ENCODE results near the gene NIPBL.
"Not testable (repeated sequence)": the region's sequence is repeated elsewhere in the genome, so short reads cannot be mapped to it uniquely, and the experiment has no call there.

NIPBL gene, protein sequence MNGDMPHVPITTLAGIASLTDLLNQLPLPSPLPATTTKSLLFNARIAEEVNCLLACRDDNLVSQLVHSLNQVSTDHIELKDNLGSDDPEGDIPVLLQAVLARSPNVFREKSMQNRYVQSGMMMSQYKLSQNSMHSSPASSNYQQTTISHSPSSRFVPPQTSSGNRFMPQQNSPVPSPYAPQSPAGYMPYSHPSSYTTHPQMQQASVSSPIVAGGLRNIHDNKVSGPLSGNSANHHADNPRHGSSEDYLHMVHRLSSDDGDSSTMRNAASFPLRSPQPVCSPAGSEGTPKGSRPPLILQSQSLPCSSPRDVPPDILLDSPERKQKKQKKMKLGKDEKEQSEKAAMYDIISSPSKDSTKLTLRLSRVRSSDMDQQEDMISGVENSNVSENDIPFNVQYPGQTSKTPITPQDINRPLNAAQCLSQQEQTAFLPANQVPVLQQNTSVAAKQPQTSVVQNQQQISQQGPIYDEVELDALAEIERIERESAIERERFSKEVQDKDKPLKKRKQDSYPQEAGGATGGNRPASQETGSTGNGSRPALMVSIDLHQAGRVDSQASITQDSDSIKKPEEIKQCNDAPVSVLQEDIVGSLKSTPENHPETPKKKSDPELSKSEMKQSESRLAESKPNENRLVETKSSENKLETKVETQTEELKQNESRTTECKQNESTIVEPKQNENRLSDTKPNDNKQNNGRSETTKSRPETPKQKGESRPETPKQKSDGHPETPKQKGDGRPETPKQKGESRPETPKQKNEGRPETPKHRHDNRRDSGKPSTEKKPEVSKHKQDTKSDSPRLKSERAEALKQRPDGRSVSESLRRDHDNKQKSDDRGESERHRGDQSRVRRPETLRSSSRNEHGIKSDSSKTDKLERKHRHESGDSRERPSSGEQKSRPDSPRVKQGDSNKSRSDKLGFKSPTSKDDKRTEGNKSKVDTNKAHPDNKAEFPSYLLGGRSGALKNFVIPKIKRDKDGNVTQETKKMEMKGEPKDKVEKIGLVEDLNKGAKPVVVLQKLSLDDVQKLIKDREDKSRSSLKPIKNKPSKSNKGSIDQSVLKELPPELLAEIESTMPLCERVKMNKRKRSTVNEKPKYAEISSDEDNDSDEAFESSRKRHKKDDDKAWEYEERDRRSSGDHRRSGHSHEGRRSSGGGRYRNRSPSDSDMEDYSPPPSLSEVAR (N-terminal part only)

DNA sequence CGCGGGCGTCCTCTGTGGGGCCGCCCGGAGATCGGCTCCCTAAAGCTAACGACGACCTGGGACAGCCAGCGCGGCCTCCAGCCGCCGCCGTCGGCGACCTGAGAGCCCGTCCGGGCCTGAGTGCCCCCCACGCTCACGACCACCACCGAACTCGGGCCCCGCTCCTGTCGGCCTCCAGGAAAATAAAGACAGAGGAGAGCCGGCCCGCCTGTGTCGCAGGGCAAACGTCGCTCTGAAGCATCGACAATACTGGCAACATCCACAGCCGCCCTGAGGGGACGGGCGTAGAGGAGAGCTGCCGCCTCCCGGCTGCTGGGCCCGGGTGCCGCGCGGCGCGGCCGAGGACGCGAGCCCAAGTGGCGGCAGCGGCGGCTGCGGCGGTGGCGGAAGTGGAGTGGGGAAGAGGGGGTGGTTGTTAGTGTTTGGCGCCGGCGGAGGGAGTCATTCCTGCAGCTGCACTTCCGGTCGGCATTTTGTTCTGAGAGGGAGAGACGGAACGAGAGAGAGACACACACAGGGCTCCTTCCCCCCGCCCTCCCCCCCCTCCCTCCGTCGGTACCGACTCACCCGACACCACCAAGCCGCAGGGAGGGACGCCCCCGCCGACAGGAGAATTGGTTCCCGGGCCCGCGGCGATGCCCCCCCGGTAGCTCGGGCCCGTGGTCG is at the start of gene NIPBL:
TSS of gene NIPBL (plus strand) at position 471 of the 666 bp plus-strand sequence. CDS start 76,928 bp downstream, outside the sequence.
- DNase-seq = peak; percentile 93

GRCh38 chr5:36832274-36832673 is 44.3 kb upstream of the NIPBL start:
- no peak for DNase-seq

DNA sequence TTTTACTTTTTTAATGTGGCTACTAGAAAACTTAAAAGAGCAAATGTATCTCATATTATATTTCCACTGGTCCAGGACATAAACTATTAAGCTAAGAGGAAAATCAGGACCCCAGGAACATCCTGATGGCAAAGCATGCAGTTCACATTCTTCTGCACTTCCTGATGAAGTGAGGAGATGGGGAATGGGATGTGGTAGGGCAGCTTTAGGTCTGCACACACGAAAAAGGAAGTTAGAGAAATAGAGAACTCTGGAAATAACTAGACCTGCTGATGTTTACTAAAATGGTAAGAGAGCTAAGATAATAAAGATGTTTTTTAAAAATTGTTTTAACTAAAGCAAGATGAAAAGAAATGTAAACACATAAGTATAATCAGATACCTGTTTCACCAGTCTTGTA is 39.7 kb upstream of the NIPBL start:
- DNase-seq = no peak

DNA sequence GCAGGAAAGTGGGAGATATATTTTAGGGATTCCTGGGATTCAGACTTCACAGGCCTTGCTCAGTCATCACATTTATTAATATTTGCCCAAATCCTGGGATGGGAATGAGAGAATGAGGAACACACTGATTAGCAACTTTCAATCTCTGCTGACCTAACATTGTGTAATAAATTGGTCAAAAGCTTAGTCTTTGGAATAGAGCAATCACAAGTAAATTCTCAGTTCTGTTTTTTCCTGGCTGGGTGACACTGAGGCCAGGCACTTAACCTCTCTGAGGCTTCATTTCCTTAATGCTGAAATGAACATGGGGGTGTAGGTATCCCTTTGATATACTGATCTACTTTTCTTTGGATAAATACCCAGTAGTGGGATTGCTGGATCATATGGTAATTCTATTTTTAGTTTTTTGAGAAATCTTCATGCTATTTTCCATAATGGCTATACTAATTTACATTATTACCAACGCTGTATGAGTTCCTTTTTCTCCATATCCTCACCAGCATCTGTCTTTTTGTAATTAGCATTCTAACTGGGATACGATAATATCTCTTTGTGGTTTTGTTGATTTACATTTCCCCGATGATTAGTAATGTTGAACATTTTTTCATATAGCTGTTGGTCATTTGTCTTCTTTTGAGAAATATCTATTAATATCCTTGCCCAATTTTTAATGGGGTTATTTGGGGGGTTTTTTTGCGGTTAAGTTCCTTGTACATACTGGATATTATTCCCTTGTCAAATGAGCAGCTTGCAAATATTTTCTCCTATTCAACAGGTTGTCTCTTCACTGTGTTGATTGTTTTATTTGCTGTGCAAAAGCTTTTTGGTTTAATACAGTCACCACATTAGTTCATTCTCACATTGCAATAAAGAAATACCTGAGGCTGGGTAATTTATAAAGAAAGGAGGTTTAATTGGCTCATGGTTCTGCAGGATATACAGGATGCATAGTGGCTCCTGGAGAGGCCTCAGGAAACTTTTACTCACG is 36.8 kb upstream of the NIPBL start:
- no peak for DNase-seq

- DNase-seq = no peak
These were observed 34.9 kb upstream of the NIPBL start for GRCh38 chr5:36841677-36842076.

DNA sequence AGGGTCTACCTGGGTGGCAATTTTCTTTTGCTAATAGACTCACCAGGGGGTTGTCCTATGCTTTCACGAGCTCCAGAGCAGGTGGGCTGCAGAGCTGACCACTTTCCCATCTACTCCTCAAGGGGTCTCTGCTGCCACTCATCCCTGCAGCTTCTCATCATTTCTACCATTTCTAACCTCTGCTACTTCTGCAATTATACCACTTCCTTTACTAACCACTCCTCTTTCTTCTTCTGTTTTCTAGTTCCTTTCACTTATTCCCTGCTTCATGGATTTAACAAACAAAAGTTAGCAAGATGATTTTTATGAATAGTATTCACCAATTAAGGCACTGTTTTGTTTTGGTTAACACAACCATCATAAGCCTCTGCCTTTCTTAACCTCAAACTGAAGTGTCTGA is 34.5 kb upstream of the NIPBL start:
- DNase-seq = no peak

- DNase-seq = no peak
These were observed 32.3 kb upstream of the NIPBL start for GRCh38 chr5:36844305-36844704.

GRCh38 chr5:36848545-36848944 is 28.0 kb upstream of the NIPBL start:
- DNase-seq = not testable (repeated sequence)

DNA sequence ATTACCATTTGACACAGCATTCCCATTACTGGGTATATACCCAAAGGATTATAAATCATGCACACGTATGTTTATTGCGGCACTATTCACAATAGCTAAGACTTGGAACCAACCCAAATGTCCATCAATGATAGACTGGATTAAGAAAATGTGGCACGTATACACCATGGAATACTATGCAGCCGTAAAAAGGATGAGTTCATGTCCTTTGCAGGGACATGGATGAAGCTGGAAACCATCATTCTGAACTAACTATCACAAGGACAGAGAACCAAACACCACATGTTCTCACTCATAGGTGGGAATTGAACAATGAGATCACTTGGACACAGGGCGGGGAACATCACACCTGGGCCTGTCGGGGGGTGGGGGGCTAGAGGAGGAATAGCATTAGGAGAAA is 23.7 kb upstream of the NIPBL start:
- DNase-seq = not testable (repeated sequence)

DNA sequence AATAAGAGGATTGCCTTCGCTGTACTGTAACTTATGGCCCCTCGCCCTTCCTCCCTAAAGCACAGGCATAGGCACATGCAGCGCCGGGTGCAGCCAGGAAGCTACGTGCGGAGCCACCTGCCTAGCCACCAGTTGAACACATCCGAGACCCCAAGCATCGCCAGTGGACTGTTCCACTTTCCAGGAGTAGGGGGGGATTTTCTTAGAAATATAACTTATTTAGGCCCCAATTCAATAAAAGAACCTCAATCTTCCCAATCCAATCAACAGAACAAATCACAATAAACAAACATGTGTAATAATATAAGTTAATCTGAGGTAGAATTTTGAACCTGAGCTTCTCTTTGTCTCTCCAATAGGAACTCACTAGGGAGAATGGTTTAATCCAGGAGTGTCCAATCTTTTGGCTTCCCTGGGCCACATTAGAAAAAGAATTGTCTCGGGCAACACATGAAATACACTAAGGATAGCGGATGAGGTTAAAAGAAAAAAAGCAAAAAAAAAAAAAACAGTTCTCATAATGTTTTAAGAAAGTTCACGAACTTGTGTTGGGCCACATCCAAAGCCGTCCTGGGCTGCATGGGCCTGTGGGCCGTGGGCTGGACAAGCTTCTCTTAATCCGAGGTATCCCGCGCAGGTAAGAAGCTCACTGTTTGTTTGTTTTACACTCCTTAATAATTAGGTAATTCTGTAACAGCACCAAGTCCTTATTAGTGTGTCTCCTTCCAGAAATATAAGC is 22.0 kb upstream of the NIPBL start:
- DNase-seq = no peak

DNA sequence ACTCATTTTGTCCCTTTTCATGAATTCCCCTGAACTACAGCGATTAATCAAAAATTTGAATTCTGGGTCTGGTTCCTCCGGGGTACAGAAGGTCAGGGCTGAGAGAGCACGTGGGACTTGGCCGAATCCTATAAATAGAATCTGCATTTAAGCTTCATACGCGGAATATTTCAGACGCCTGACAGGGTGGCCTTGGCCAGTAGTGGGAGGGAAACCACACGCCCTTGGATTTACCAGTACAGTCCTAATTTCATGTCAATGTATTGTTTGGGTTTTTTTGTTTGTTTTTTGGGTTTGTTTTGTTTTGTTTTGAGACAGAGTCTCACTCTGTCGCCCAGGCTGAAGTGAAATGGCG is 21.5 kb upstream of the NIPBL start:
- no peak for DNase-seq

GRCh38 chr5:36861871-36862270 is 14.7 kb upstream of the NIPBL start:
- DNase-seq = no peak

DNA sequence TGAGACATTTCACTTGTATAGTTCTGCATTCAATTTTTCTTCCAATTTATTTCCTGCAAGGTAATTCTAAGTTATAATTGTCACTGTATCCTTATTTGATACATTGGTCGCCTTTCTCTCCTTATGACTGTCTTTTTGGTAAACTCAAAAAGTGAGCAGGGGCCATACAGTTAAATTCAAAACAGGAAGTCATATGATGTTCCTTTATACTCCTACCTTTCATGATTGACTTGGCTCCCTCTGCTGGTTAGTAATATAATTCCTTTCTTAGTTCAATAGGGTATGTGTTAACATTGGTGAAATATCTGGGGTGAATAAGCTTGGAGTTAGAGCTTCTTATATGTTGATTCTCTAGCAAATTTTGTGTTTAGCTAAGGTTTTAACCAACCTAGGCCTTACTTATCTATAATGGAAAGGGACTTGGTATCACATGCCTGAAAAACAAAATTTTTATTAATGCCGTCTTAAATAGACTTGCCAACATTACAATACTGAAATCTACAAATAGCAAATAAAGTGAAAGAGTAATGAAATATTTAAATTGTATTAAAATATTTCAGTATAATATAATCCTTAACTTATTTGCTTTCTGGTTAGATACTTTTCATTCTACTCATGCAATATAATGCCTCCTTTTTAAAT is 6.0 kb upstream of the NIPBL start:
- peak; percentile 55 for DNase-seq

GRCh38 chr5:36874465-36874864 is 2.1 kb upstream of the NIPBL start:
- DNase-seq = no peak

GRCh38 chr5:36875051-36875789 is 1.3 kb upstream of the NIPBL start:
- no peak for DNase-seq

DNA sequence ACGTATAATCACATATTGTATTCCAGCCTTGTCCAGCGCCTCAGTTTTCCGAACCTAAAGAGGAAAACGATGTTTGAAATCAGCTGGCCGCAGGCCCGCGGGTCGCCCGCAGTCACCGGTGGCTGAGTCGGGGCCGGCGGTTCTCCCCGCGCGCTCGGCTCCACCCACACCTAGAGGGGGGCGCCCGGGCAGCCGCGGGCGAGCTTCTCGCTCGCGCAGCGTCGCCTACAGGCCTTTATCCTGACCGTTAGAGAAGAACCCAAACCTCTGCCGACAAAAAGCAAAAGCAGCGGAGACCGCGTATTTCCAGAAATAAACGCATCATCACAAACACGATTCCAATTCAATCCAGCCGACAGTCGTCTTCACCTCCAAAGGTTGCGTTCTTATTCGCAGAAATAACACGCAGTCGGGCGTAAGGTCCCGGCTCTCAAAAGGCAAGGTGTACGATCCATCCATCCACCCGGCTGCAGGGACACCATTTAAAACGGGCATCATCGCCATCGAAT is 725 bp upstream of the NIPBL start:
- DNase-seq = peak; percentile 81

DNA sequence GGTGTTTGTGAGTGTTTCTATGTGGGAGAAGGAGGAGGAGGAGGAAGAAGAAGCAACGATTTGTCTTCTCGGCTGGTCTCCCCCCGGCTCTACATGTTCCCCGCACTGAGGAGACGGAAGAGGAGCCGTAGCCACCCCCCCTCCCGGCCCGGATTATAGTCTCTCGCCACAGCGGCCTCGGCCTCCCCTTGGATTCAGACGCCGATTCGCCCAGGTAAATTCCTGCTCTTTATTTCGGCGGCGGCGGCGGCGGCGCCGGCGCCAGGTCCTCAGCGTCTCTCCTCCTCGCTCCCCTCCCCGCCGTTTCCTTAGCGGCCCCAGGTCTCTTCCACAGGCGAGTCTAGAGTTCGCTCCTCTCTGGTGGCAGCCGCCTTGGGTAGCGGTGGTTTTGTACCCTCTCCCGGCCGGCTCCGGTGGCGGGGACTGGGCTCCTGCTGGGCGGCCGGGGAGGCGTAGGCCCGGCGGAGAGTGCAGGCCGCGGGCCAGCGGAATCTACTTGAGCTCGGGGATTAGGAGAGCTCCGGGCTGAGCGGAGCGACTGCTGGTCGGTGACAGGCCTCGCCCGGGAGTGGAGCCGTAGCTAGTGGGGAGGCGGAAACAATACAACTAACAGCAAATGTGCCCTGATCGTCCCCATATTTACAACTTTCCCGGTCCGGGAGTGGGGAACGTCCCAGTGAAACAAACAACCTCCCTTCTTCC is 547 bp downstream of the NIPBL start:
- no peak for DNase-seq

DNA sequence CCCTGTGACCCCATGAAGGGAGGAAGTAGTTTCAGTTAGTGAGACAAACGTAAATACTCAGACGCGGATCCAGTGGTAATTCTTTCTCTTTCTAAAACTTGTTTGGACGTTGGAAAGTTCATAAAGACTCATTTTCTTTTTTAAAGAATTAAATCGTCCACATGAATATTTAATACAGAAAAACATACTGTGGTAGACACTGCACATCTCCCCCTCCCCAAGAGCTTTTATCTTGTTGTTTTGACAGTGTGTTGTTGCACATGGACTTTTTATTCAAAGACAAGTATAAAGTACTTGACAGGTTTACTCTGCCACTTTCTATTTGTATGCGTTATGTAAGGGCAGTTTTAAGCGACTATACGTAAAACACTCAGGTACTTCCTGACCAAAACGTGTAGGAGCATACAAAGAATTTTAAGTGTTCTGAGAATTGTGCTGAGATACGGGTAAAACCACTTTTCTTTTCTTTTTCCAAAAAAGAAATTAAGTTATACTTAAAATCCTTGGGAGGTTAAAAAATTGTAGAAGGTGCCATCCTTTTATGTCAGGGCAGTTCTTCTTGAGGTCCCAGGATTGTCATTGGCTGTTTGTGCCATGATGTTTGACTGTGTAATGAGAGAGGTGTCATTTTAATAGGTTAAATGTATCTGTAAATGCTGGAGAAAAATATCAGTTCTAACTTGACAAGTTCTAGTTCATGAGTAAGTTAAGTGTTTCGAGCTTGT is 1.3 kb downstream of the NIPBL start:
- DNase-seq = peak; percentile 18
